HG02840 (cell line): Measurements from ENCODE around the gene ANO6.

Experiments used
- ATAC-seq: cut with Tn5 transposase; IDR thresholded peaks from one replicate; pipeline ENCODE4 v1.9.1; 2021; ENCODE audit warnings: mild to moderate bottlenecking, moderate library complexity, moderate number of reproducible peaks; ENCODE audit not compliant: unreplicated experiment, low FRiP score

ANO6 gene

DNA sequence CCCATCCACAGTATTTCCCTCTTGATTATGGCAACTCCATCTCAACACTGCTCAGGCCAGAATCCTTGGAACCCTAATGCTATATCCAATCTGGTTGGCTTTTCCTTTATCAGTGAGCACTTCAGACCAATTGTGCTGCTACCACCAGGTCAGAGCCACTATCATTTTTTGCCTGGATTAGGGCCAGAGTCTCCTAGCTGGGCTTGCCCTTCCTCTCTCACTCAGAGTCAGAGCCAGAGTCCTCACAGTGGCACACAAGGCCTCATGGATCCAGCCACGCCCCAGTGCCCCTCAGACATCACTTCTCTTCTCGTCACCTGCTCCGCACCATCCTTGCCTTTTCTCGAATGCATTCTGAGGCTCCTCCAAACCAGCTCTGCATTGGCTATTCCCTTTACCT, 211.1 kb downstream of the ANO6 start:
- no peak for ATAC-seq

DNA sequence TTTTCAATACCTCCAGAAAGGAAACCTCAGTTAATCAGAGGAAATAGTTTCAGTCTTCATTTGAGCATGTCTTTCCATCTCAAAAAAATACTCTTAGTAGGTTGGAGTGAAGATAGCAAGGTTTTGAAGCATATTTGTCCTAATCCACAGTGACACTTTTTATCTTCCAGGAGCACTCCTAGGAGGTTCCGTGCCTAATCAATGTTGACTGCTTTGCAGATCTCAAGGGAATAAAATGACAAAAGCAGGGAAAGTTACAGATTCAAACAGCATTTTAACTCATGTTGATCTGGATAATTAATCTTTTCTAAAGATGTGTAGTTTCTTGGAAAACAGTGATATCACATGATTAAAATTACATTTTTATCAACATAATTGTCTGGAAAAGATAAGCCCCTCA, 213.9 kb downstream of the ANO6 start:
- no peak for ATAC-seq

DNA sequence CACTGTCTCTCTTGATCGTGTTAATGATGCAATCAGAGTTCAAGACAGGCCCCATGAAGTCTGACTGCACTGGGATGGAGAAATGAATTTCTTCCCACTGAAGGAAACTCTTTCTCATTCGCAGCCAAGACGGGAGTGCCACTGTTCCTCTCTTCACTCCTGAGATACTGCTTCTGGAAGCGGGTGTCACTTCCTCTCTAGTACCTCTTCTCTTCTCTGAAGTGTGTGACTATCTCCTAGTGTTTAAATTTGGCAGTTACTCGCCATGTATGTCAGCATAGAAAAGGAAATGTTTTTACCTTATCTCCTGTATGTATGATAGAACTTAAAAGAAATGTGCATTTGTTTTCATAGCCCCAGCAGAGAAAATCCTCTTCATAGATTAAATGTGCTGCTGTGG, 215.2 kb downstream of the ANO6 start:
- ATAC-seq, result no peak

DNA sequence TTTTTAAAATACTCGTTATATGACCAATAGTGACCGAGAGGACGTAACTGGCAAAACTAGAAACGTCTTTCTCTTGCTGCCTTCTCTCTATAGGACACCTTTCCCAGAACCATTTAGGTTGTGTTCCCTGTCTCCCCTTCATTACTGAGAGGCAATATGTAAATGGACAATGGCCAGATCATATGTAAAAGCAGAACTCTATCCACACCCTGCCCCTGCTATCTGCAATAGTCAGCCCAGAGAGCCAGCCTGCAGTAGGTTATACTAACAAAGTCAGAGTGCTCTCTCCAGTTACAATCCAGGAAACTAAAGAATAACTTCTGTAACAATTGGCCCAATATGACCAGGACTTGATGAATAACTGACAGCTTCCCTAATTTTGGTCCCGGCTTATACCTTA, 216.8 kb downstream of the ANO6 start:
- ATAC-seq, result no peak

DNA sequence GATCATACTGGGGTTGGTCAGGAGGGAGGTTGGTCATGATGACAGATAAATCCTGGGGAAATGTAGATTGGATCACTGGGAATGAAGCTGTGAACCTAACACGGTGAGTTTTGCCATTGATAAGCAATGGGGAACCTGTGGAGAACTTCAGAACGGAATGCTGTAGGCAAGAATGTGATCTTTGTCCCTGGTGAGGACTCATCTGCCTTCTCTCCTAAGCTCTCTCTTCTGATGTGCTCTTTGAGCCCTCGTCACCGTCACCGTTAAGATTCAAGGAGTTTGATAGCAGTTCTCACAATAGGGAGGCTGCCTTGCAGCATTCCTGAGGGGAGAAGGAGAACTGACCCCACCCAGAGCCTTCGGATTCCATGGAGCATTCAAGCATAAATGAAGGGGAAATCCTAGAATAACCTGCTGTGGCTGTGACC, 217.6 kb downstream of the ANO6 start:
- ATAC-seq, result no peak

DNA sequence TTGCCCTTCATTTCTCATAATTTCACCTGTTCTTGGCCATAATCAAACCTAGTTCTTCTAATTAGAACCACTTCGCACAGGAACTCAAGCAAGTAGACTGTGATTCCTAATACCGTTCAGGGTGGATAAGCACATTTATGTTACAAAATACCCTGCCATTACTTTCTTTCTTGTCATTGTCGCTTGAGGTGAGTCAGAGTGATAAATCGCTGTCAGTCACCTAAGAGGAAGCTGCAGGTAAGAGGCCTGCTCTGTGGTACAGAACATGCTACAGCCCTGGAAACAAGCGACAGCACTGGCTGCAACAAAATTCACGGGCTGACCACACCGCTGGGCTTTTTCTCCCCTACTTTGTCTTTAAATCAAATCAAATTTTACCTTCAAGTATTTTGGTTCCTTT, 218.2 kb downstream of the ANO6 start:
- no peak for ATAC-seq

DNA sequence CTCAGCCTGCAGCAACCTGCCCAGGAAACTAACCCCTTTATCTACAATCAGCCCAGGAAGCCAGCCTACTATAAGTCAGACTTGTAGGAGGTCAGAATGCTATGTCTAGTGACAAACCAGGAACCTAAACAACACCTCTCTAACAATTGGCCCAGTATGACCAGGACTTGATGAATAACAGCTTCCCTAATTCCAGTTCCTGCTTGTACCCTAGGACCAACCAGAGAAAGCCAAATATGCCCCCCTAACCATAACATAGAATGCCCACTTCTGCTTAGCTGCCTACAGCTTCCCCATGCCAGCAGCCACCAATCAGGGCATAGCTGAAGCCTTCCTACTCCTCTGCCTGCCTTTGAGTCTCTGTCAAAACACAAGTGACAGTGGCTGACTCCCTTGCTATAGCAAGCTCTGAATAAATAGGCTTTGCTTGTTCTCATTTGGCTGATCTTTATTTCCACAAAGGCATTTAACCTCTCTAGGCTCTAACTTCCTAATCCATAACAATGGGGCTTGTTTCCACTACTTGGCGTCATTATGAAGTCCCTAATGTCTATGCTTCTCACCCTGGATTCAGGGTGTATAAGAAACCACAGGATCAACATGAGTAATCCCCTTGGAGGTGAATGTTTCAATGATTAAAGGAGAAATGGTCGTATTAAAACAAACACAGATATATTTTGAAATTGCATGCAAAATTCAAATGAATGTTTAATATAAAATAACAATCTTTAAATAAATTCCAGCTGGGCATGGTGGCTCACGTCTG, 220.2 kb downstream of the ANO6 start:
- ATAC-seq, result no peak

DNA sequence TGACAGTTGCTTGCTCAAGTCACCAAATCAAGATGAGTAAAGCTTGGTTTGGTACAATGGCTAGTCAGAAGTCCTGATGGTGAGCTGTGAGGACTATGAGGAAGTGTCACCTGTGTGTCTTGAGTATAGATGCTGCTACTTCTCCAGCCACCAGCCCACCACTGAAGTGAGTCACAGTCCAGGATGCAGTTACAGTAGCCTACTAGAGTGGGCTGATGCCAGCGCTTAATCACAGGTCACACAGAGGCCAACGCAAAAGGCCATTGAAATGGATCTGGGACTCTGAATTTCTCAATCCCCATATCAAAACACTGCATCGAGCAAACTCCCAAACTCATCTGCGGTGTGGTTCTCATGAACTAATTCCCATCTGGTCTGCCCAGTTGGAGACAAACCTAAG, 223.1 kb downstream of the ANO6 start:
- no peak for ATAC-seq

DNA sequence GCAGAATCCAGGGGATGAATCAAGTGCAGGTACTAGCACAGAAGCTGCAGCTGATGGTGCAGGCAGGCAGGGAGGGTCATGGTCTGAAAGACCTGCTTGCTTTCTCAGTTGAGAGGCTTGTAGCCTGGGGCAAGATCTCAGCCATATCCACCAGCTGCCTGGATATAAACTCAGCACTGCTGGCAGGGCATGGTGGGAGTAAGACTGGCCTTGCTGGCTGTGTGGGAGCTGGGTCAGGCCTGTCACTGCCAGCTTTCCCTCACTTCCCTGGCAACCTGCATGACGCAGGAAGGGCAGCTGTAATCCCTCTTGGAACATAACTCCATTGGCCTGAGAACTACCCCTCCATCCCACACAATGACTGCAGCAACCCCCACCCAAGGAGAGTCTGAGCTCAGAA, 230.1 kb downstream of the ANO6 start:
- ATAC-seq, result no peak

DNA sequence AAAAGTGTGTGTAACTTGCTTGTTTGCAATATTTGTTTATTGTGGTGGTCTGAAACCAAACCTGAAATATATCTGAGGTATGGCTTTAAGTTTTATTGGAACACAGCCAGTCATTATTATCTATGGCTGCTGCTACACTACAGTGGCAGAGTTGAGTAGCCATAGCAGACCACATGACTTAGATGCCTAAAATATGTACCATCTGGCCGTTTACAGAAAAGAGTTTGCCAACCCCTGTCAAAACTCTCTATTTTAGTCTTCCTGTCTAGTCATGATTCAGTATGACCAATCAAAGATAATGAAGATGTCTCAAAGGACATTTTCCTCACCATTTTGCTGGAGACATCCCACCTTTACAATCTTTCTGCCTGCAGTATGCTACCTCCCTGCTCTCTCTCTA, 242.3 kb downstream of the ANO6 start:
- no peak for ATAC-seq

DNA sequence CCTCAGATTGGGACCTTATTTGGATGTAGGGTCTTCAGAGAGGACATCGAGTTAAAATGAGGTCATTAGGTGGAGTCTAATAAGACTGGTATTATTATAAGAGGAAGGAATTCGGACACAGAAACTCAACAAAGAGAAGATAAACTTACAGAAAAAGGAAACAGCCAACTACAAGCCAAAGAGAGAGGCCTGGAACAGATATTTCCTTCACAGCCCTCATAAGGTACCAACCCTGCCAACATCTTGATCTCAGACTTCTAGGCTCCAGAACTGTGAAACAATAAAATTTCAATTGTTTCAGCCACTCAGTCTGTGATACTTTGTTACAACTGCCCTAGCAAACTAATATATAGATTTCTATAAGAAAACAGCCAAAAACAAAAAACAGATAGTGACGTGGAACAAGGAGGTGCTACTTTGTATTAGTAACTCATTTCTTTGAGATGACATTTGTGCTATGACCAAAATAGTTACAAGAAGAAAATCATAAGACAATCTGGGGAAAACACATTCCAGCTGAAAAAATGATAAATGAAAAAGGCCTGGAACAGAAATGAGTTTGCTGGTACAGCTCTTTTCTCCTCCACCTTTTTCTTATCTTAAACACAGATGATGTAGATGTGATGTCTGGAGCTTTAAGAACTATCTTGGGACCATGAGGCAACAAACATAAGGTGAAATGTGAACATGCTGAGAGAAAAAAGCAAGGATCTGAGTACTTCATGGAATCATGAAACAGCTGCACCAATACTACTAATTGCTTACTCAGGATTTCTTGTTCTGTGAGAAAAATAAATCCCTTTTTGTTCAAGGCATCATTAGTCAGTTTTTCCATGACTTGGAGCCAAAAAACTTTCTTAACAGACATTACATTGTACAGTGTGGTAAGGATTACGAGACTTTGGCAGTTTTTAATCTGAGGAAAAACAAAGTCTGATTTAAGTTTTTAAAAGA, 243.2 kb downstream of the ANO6 start:
- ATAC-seq, result no peak

DNA sequence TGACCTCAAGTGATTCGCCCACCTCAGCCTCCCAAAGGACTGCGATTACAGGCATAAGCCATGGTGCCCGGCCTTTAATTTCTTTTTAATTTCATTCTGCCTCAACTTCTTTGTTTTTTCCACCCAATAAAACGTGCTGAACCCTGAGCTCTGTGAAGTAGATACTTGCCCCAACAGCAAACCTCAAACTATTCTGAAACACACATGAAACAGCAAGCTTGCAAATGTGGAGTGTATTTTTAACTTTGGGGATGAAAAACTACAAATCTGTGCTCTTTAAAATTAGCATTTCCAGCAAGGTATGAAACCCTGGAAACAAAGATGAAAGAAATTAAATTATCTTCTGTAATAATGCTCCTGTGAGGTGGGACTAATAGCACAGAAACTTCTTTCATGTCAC, 246.6 kb downstream of the ANO6 start:
- ATAC-seq, result no peak

DNA sequence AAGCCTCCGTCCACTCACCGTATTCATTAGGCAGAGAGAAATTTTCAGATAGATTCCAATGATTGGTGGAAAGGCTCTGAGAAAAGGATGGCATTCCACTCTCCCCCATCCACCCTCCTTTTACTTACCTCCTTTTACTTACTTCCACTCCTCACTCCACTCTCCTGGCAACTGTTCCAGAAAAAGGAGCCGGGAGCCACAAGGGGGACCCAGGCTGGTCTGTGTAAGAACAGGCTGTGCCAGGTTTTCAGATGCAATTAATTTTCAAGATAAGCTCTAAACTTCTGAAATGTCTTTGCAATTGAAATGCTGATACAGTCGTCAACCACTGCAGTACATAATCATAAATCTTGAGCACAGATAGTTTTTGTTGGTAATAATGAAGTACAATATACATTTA, 248.8 kb downstream of the ANO6 start:
- ATAC-seq, result no peak

DNA sequence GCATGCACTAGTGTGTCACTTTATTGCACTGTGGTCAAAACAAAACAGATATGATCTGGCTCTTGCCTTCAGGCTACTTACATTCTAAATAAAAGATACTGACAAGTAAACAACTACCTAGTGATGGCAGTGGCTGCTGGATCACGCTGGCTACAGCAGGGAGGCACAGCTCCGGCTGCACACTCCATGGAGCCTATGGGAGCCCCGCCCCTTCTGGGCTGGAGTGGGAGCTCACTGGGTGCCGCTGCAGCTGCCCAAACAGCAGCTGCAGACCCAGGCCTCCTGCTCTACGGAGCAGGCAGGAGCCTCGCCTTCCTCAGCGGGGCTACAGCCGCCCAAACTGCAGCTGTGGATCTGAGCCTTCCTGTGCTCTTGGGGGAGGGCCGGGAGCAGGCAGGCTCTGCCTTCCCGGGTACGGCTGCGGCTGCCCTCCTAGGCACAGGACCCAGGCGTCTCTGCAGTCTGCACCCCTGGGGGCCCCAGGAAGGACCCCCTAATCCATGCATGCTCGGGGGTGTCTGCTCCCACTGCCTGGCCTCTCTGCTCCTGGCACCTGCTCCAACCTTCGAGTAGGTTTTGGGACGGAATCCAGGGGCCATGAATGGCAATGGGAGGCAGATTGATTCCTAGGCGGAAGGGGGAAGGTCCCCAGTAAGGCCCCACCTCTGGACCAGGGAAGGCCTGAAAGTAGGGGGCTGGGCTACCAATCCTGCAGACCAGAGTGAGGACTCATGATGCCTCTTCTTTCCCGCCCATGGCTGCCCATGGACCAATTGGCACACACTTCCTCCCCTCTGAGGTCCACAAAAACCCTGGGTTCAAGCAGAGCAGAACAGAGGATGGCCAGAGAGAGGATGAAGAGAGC, 253.1 kb downstream of the ANO6 start:
- ATAC-seq, result no peak

DNA sequence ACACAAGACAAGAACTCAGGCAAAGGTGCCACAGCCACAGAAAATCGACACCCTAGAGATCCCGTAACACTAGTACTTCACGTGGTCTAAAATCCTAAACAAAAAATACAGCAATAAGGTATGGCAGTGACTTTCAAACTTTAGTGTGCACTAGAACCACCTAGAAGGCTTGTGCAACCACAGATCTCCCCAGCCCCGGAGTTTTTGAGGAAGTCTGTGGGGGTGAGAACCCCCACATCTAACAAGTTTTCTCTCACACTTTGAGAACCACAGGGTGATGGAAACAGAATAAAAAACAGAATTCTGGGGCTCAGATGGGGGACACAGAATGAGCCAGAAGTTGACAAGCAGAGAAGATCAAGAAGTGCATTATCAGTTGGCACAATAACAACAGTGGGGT, 254.0 kb downstream of the ANO6 start:
- no peak for ATAC-seq

DNA sequence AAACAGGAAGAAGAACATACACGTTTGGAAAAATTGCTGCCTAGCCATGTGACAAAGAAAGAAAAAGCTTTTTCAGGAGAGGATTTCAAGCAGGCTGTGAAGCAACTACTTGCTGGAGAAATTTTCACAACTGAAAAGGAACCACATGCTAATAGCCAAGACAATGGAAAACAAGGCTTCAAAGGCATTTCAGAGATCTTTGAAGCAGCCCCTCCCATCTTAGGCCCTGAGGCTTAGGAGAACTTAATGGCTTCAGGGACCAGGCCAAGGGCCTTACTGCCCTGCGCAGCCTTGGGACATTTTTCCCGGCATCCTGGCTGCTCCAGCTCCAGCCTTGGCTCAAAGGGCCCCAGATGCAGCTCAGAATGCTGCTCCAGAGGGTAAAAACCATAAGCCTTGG, 257.7 kb downstream of the ANO6 start:
- no peak for ATAC-seq

DNA sequence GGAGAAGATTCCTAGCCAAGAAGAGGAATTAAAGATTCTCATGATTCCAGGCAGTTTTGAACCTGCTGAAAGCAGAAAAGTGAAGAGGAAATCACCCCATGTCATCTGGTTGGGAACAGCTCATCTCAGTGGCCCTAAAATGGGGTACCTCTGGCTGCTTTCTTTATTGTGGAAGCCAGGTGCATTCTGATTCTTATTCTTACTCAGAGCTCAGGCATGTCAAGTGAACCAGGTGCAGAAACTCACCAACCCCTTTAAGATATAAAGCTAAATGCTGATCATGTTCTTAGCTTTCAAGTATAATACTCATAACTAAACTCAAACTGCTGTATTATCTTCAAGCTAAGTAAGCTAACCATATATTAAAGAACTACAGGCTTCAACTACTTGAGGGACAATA, 259.7 kb downstream of the ANO6 start:
- no peak for ATAC-seq

DNA sequence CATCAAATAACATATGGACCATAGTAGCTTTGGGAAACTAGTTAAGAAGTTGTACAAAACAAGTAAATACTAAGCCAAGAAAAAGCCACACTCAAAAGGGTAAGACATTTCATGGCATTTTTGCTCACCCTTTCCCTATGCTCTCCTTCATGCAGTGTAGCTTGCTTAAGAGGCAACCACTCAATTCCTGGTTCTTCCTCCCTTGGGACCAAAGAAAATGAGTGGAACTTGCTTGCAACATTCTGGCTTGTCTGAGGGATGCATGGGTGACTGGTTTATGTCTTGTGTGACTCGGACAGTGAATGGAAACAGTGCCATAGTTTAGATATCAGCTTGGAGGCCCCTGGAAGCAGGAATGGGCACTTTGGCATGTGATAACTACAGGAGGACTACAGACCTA, 261.6 kb downstream of the ANO6 start:
- no peak for ATAC-seq

DNA sequence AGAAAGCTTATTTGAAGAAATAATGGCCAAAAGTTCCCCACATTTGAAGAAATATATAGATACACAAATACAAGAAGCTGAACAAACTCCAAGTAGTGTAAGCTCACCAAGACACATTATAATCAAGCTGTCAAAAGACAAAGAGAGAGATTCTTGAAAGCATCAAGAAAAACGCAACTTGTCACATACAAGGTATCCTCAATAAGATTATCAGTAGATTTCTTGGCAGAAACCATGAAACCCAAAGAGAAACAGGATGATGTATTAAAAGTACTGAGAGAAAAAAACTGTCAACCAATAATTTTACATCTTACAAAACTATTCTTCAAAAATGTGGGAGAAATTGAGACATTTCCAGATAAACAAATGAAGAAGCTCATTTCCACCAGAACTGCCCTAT, 263.0 kb downstream of the ANO6 start:
- no peak for ATAC-seq

DNA sequence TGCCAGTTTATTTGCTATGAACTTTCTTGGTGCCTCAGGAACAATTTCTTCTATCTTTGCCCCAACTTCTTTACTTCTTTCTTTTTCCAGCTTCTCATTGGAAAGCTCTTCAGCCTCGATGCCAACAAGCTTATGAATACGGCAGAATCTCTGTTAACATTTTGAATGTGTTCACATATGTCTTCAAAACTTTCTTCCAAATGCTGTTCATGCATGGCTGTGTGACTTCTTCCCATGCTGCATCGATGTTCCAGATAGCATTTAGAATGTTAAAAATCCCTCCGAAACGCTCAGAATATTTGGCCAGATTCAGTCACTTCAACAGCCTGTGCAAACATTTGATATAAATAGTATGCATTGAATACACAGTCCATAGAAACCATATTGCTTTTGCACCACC, 265.9 kb downstream of the ANO6 start:
- ATAC-seq, result no peak

DNA sequence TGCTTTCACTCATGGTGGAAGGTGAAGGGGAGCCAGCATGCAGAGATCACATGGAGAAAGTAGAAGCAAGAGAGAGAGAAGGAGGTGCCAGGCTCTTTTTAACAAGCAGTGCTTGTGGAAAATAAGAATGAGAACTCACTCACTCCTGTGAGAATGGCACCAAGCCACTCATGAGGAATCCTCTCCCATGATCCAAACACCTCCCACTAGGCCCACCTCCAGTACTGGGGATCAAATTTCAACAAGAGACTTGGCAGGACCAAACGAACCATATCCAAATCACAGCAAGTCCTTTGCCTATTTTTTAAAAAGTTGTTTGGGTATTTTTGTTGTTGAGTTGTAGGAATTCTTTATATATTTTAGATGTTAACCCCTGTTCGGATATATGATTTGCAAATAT, 267.7 kb downstream of the ANO6 start:
- no peak for ATAC-seq
